ENCODE data around the gene PPP1R12B.
"Not testable (repeated sequence)": the region's sequence is repeated elsewhere in the genome, so short reads cannot be mapped to it uniquely, and the experiment has no call there.

The PPP1R12B gene

GRCh38 chr1:202422709-202423108 lies 74.2 kb downstream of the PPP1R12B start:
- DNase-seq; H3K27ac ChIP-seq; in situ Hi-C loops (cut with HindIII; ENCODE audit: low pct_ligation_motif_present, low sequenced_read_pairs): not testable (repeated sequence)

GRCh38 chr1:202424260-202424659 lies 75.8 kb downstream of the PPP1R12B start:
- H3K27me3 ChIP-seq (replicated peaks); H3K4me3 ChIP-seq (ENCODE audit: low read depth, low read length); DNase-seq; in situ Hi-C loops (cut with HindIII; ENCODE audit: low pct_ligation_motif_present, low sequenced_read_pairs); H3K27ac ChIP-seq; H3K36me3 ChIP-seq (replicated peaks): not testable (repeated sequence)

More at GRCh38 chr1:202422709-202423108, 74.2 kb downstream of the PPP1R12B start:
- not testable (repeated sequence) for H3K4me3 ChIP-seq (ENCODE audit: low read depth, low read length); H3K36me3 ChIP-seq (replicated peaks); H3K27me3 ChIP-seq (replicated peaks)

DNA sequence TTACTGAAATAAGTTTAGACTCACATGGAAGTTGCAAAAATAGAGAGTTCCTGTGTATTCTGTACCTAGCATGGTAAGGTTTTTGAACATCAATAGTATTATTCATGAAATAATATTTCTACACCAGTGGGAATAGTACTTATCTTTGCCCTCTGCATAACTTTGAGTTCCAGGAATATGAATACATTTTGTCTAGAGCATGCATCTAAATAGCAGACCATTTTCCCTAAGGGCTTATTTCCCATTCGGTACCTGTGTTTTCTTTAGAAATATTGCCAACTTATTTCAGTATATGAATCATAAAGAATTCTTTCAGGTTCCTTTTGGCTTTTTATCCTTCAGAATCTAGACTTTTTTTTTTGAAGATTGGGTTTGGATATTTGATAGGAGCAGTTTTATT lies 81.6 kb downstream of the PPP1R12B start:
- H3K27me3 ChIP-seq (replicated peaks); H3K27ac ChIP-seq; in situ Hi-C loops (cut with HindIII; ENCODE audit: low pct_ligation_motif_present, low sequenced_read_pairs); DNase-seq; H3K36me3 ChIP-seq (replicated peaks); H3K4me3 ChIP-seq (ENCODE audit: low read depth, low read length): not testable (repeated sequence)

DNA sequence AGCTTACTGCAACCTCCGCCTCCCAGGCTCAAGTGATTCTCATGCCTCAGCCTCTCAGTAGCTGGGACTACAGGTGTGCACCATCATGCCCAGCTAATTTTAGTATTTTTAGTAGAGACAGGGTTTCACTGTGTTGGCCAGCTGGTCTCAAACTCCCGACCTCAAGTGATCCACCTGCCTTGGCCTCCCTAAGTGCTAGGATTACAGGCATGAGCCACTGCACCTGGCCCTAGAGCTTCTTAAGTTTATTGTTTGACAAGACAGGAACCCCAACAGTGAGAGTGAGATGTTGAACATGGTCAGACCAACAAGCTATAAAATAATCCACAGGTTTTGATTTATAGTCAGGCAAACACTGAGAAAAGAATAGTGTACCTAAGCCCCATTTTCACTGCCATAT lies 83.8 kb downstream of the PPP1R12B start:
- H3K27ac ChIP-seq; H3K4me3 ChIP-seq (ENCODE audit: low read depth, low read length); in situ Hi-C loops (cut with HindIII; ENCODE audit: low pct_ligation_motif_present, low sequenced_read_pairs); H3K27me3 ChIP-seq (replicated peaks); H3K36me3 ChIP-seq (replicated peaks); DNase-seq: not testable (repeated sequence)

DNA sequence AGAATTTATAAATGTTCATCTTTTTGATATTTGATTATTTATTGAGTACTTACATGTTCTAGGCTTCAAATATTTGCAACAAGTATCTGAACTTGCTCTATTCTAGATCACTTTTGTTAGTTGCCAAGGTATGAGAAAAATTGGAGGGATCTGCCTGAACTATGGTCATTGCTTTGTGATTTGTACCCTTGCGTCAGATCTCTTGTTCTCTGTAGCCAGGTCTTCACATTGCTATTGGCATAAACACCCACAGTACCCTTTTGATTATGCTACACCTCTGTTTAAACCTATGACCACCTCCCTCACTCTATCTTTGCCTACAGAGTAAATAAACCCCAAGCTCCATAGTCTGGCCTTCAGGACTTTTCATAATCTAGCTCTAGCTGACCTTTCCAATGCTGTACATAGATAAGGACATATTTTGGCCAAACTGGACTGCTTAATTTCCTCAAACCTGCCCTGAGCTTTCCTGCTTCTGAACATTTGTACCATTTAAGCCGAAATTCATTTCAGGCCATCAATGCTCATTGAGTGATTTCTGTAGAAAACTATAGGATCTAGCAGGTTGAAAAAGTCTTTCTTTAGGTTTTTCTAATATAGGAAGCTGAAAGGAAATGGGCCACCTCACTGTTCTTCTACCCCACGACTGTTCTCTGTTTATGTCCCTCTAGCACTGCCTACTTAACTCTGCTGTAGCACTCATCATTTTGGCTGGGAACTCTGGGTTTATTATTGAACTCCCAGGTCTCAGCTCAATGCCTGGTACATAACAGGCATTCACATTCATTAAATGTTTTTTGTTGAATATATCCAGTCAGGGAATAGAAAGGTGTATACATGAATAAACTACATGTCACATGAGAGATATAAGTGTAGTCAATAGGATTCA lies 84.9 kb downstream of the PPP1R12B start:
- peaks cover 2% of the 10 kb centered on the region for H3K36me3 ChIP-seq (replicated peaks)
- no peak overlapping the region for H3K27ac ChIP-seq
- in situ Hi-C loops (cut with HindIII; ENCODE audit: low pct_ligation_motif_present, low sequenced_read_pairs), result no loop called here
- no peaks in the 10 kb centered on the region for H3K27me3 ChIP-seq (replicated peaks)
- H3K4me3 ChIP-seq (ENCODE audit: low read depth, low read length), result no peak overlapping the region
- no peak for DNase-seq
- TF ChIP-seq, protein P1, sequence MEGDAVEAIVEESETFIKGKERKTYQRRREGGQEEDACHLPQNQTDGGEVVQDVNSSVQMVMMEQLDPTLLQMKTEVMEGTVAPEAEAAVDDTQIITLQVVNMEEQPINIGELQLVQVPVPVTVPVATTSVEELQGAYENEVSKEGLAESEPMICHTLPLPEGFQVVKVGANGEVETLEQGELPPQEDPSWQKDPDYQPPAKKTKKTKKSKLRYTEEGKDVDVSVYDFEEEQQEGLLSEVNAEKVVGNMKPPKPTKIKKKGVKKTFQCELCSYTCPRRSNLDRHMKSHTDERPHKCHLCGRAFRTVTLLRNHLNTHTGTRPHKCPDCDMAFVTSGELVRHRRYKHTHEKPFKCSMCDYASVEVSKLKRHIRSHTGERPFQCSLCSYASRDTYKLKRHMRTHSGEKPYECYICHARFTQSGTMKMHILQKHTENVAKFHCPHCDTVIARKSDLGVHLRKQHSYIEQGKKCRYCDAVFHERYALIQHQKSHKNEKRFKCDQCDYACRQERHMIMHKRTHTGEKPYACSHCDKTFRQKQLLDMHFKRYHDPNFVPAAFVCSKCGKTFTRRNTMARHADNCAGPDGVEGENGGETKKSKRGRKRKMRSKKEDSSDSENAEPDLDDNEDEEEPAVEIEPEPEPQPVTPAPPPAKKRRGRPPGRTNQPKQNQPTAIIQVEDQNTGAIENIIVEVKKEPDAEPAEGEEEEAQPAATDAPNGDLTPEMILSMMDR (IDR thresholded peaks at IDR 0.05; ENCODE audit: low read depth, low read length, missing control alignments), result no peak

DNA sequence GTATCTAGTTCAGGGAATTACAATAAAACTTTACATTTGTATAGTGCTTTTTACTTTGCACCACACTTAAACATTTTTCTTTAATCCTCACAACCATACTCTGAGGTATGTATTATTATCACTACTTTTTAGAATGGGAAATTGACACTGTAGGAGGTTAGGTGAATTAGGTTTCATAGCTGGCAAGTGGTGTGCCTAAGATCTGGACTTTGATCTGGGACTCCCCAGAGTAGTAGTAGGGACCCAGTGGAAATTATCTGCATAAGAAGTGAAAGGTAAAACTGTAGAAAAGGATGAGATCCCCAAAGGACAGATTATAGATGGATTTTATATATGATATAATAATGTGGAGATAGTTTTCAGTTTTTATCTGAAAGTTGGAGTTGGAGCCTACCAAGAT lies 85.6 kb downstream of the PPP1R12B start:
- H3K27me3 ChIP-seq (replicated peaks), result no peaks in the 10 kb centered on the region
- in situ Hi-C loops (cut with HindIII; ENCODE audit: low pct_ligation_motif_present, low sequenced_read_pairs), result no loop called here
- peaks cover 8% of the 10 kb centered on the region for H3K36me3 ChIP-seq (replicated peaks)
- TF ChIP-seq, protein P1 (IDR thresholded peaks at IDR 0.05; ENCODE audit: low read depth, low read length, missing control alignments), result no peak
- DNase-seq, result no peak
- H3K4me3 ChIP-seq (ENCODE audit: low read depth, low read length), result no peak overlapping the region
- H3K27ac ChIP-seq, result no peak overlapping the region

- H3K27me3 ChIP-seq (replicated peaks), result no peaks in the 10 kb centered on the region
- TF ChIP-seq, protein P1 (IDR thresholded peaks at IDR 0.05; ENCODE audit: low read depth, low read length, missing control alignments), result no peak
- in situ Hi-C loops (cut with HindIII; ENCODE audit: low pct_ligation_motif_present, low sequenced_read_pairs), result no loop called here
- no peak overlapping the region for H3K27ac ChIP-seq
- no peak for DNase-seq
- peaks cover 9% of the 10 kb centered on the region for H3K36me3 ChIP-seq (replicated peaks)
- no peak overlapping the region for H3K4me3 ChIP-seq (ENCODE audit: low read depth, low read length)
Measured at GRCh38 chr1:202438393-202439174, 90.1 kb downstream of the PPP1R12B start.
